AG04449 (cell line): ENCODE measurements around the gene ANKH.
"Not testable (repeated sequence)": the region's sequence is repeated elsewhere in the genome, so short reads cannot be mapped to it uniquely, and the experiment has no call there.

Source experiments
- CTCF ChIA-PET: fragments of 350-600 bp; formaldehyde crosslinking; extraction: SDS; loops from one replicate; lab custom pipeline; 2021; ENCODE audit warnings: antibody characterized with exemption; lab: Yijun Ruan, JAX
- POLR2A ChIA-PET: fragments of 400-600, 350-600 bp; formaldehyde crosslinking; extraction: SDS; loops from one replicate; lab custom pipeline; 2020; ENCODE audit warnings: antibody characterized with exemption, inconsistent platforms; lab: Yijun Ruan, JAX
- DNase-seq: peaks from one replicate; pipeline ENCODE4 v3.0.0-alpha.2; 2010; ENCODE audit warnings: low read depth, low spot score
- H3K4me3 ChIP-seq: 2 replicates; pipeline ENCODE4 v1.5.1; 2011; ENCODE audit warnings: low read depth, mild to moderate bottlenecking, control low read depth, low read length
- TF ChIP-seq, protein P1 (sequence below): IDR thresholded peaks from one replicate; pipeline ENCODE4 v1.5.1; 2011; ENCODE audit warnings: mild to moderate bottlenecking, moderate library complexity, low read length, control low read depth, inconsistent platforms; ENCODE audit not compliant: insufficient read depth; ENCODE audit errors: missing control alignments

ANKH gene

DNA sequence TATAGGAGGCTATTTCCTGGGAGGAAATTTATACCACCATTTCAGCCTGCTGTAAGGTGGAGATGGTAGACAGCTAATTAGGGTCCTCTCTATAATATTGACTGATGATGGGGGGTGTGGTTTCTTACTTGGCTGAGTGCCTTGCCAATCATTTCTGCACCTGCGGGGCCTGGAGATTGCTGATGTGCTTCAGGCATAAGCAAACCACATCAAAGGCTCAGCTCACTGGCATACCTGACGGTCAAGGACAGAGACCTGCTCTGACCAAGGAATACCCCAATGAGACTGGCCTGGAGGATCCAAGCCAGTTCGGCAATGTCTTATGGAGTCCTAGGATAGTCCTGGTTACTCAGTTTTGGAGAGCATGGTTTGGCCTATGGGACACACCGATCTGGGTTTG is 29.5 kb downstream of the ANKH start:
- ChIA-PET POLR2A (no interaction called here), CTCF (interaction anchor here (1.6 kb wide), 1 partner anchor 11 kb away, joined by 4 read pairs; no protein-coding TSS in a partner anchor)
- TF ChIP-seq, protein P1, sequence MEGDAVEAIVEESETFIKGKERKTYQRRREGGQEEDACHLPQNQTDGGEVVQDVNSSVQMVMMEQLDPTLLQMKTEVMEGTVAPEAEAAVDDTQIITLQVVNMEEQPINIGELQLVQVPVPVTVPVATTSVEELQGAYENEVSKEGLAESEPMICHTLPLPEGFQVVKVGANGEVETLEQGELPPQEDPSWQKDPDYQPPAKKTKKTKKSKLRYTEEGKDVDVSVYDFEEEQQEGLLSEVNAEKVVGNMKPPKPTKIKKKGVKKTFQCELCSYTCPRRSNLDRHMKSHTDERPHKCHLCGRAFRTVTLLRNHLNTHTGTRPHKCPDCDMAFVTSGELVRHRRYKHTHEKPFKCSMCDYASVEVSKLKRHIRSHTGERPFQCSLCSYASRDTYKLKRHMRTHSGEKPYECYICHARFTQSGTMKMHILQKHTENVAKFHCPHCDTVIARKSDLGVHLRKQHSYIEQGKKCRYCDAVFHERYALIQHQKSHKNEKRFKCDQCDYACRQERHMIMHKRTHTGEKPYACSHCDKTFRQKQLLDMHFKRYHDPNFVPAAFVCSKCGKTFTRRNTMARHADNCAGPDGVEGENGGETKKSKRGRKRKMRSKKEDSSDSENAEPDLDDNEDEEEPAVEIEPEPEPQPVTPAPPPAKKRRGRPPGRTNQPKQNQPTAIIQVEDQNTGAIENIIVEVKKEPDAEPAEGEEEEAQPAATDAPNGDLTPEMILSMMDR: no peak
- no peak overlapping the region for H3K4me3 ChIP-seq
- no peak for DNase-seq

- CTCF ChIA-PET: interaction anchor here (1.2 to 1.6 kb wide), 2 partner anchors 9 to 15 kb away, joined by 3 to 4 read pairs; no protein-coding TSS in a partner anchor
- DNase-seq: no peak
- POLR2A ChIA-PET: no interaction called here
- TF ChIP-seq, protein P1: no peak
- no peak overlapping the region for H3K4me3 ChIP-seq
Observed at GRCh38 chr5:14840624-14841023, 31.0 kb downstream of the ANKH start.

GRCh38 chr5:14838396-14839319 is 32.9 kb downstream of the ANKH start:
- ChIA-PET POLR2A (no interaction called here), CTCF (interaction anchor here (0.9 kb wide), 1 partner anchor 9 kb away, joined by 3 read pairs; no protein-coding TSS in a partner anchor)
- TF ChIP-seq, protein P1: no peak
- DNase-seq: no peak
- H3K4me3 ChIP-seq: no peak overlapping the region

GRCh38 chr5:14837423-14838122 is 34.0 kb downstream of the ANKH start:
- DNase-seq, CTCF ChIA-PET, POLR2A ChIA-PET, H3K4me3 ChIP-seq: not testable (repeated sequence)

DNA sequence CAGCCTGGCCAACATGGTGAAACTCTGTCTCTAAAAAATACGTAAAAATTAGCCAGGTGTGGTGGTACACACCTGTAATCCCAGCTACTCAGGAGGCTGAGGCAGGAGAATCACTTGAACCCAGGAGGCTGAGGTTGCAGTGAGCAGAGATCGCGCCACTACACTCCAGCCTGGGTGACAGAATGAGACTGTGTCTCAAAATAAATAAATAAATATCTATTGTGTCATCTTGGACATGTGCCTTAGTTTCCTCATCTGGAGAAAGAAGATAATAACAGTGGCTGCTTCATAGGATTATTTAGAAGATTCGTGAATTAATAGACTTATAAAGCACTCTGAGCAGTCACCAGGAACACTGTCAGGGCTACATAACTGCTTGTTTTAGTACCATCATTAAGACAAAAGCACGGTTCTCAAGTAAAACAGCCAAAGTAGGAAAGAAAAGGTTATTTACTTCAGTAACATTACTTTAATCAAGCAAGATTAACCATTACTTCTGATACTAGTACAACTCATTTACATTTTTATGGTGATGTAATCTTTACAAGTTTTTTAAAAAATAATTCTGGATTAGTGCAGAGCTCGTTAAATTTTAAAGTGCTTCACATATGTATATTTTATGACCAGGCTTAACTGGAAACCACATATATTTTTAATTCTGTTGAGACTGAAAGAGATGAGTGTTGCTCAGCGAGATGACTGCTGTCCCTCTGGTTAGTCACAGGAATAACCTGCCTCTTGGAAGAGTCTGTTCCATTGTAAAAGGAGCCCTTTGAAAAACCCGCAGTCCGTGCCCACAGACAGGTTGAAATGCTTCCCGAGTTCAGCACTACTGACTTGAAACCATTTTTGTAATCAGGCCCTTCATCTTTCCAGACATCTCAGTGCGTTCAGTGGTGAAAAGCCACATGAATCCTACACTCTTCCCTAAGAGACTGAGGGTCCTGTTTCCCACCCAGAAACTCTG is 36.7 kb downstream of the ANKH start:
- ChIA-PET POLR2A (no interaction called here), CTCF (interaction anchor here (1.3 kb wide), 1 partner anchor 170 kb away, joined by 3 read pairs; no protein-coding TSS in a partner anchor)
- DNase-seq: no peak
- TF ChIP-seq, protein P1: no peak
- no peak overlapping the region for H3K4me3 ChIP-seq

DNA sequence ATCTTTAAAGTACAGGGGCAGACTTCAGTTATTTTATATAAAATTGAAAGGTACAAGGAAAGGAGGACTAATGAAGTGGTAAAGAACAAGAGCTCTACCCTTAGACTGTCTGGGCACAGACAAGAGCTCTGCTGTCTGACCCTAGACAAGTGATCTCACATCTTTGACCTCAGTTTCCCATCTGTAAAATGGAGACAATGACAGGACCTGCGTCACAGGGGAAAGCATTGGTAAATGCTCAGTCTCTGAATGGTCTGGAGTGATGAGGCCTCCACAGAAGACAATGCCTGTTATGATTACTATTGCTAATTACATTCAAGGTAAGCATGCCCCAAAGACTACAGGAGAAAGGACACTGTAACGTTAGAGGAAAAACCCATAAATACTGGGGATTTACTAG is 37.5 kb downstream of the ANKH start:
- TF ChIP-seq, protein P1: no peak
- DNase-seq: no peak
- no peak overlapping the region for H3K4me3 ChIP-seq
- POLR2A ChIA-PET: no interaction called here
- CTCF ChIA-PET: interaction anchor here (1.3 kb wide), 1 partner anchor 171 kb away, joined by 3 read pairs; no protein-coding TSS in a partner anchor
